Measurements from ENCODE around the gene PLEKHM1. TPM values are rescaled to one million over a fixed set of nuclear protein-coding genes. Genes with fewer than 3 reads are reported as not detected.

The PLEKHM1 gene
- total and polyA plus RNA-seq, 12 donors = 10.1 to 152 (median 51.6) TPM

DNA sequence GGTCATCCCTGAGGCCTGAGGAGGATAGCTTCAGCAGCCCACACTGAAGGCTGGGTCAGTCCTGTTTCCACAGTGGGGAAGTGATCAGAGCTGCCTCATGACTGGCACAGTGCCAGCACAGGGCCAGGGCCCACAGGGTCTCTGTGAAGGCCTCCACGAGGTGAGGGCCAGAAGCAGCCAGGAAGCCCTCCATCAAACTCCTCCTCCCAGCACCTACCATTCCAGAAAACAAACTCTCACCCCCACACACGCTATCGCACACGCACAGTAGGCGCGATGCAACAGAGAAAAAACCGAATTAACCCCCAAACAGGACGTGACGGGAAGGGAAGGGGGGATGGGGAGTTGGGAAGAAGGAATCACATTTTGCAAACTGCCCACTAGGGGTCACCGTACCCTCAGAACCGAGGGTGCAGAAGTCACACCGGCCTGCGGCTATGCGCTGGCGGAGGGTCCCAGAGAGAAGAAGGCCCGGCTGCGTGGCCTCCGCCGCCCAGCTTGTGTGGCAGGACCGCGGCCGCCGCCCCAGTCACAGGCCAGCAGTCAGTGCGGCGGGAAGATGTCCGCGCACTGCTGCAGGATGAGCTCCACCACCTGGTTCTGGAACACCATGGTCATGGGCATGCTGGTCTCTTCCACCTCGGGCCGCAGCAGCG, 95.5 kb downstream of the PLEKHM1 start:
- WGBS, 4 donors = 12 to 18% (median 14%) methylated on average over 9 to 30 of the region's 30 CpGs
- no peak overlapping the region for H3K27ac ChIP-seq
- intact Hi-C loops (cut with DNase I) = loop anchor here in 1 of 2 donors (10.0 kb wide), 1 partner anchor 440 kb away; no protein-coding TSS in a partner anchor
- no peaks in the 10 kb centered on the region for H3K36me3 ChIP-seq (replicated peaks in 1 of 2)
- DNase-seq = peak; percentile 65 to 85 (median 74)
- H3K27me3 ChIP-seq = no peaks in the 10 kb centered on the region
- H3K4me3 ChIP-seq = no peak overlapping the region
- peaks cover 0 to 10% of the 10 kb centered on the region in 2 donors for H3K4me1 ChIP-seq (replicated peaks in 1 of 2)
- TF ChIP-seq, protein P1, sequence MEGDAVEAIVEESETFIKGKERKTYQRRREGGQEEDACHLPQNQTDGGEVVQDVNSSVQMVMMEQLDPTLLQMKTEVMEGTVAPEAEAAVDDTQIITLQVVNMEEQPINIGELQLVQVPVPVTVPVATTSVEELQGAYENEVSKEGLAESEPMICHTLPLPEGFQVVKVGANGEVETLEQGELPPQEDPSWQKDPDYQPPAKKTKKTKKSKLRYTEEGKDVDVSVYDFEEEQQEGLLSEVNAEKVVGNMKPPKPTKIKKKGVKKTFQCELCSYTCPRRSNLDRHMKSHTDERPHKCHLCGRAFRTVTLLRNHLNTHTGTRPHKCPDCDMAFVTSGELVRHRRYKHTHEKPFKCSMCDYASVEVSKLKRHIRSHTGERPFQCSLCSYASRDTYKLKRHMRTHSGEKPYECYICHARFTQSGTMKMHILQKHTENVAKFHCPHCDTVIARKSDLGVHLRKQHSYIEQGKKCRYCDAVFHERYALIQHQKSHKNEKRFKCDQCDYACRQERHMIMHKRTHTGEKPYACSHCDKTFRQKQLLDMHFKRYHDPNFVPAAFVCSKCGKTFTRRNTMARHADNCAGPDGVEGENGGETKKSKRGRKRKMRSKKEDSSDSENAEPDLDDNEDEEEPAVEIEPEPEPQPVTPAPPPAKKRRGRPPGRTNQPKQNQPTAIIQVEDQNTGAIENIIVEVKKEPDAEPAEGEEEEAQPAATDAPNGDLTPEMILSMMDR (IDR thresholded peaks at IDR 0.05) = peak; percentile 61 to 80 (median 73)
- no peak for TF ChIP-seq POLR2A (IDR thresholded peaks at IDR 0.05)
- H3K9me3 ChIP-seq (replicated peaks in 1 of 3) = no peaks in the 10 kb centered on the region

DNA sequence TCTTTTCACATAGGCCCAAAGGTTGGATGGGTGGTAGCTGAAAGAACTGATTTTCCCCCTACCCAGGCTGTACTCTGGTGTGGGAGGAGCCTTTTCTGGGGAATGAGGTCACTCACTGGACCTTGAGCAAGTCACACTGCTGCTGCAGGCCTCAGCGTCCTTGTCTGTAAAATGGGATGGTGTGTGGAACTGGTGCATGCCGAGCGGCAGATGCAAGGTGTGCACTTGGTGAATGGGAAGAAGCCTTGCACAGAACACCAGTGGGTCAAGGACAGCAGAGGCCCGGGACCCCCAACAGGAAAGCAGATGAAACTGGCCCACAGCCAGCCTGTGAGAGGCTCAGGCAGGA, 96.0 kb downstream of the PLEKHM1 start:
- WGBS, 4 donors = 59 to 76% (median 73%) methylated on average over 4 of the region's 4 CpGs
- no peaks in the 10 kb centered on the region for H3K27me3 ChIP-seq
- intact Hi-C loops (cut with DNase I) = loop anchor here in 1 of 2 donors (10.0 kb wide), 1 partner anchor 440 kb away; no protein-coding TSS in a partner anchor

DNA sequence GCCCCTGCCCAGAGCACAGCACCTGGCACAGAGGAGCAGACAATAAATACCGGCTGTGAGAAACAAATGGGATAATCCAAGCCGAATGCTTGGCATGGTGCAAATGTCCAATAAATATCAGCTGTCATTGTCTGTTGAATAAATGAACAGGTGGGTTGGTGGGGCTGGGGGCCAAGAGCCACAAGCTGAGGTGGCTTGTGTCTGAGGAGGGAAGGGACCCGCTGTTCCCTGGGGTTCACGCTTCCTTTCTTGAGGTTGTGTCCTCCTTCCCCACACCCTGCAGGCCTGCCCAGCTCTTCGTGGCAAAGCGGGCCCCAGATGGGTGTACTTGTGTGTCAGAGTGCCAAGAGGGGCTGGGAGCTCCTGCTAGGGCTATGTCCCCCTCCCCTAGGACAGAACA, 96.4 kb downstream of the PLEKHM1 start:
- intact Hi-C loops (cut with DNase I) = loop anchor here in 1 of 2 donors (10.0 kb wide), 1 partner anchor 441 kb away; no protein-coding TSS in a partner anchor
- WGBS, 4 donors = 65 to 90% (median 80%) methylated on average over 2 to 6 of the region's 6 CpGs

More for the DNA sequence above, 96.0 kb downstream of the PLEKHM1 start:
- Histone ChIP-seq H3K4me1 (replicated peaks in 1 of 2) (peaks cover 0 to 10% of the 10 kb centered on the region in 2 donors), H3K27ac (no peak overlapping the region), H3K9me3 (replicated peaks in 1 of 3) (no peaks in the 10 kb centered on the region), H3K4me3 (no peak overlapping the region), H3K36me3 (replicated peaks in 1 of 2) (no peaks in the 10 kb centered on the region)
- no peak for TF ChIP-seq POLR2A (IDR thresholded peaks at IDR 0.05)
- TF ChIP-seq, protein P1 (IDR thresholded peaks at IDR 0.05) = no peak
- DNase-seq = no peak

DNA sequence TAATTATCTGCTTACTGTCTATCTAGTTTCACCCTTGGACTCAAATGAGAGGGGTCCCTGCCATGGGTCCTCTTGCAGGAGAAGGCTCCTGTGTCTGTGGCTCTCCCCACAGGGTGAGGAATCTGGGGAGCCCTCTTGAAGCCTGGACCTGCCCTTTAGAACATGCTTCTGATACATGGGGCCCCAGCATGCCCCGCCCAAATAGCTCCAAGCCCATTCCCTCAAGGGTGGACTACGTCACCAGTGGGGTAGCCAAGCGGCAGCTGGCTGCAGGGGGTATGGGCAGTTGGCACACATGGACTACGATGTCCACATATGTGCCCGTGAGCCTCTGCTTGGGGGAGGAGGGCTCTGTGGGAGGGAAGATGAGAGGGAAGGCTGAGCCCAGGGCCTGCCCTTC, 97.1 kb downstream of the PLEKHM1 start:
- Histone ChIP-seq H3K4me3 (no peak overlapping the region), H3K9me3 (replicated peaks in 1 of 3) (no peaks in the 10 kb centered on the region), H3K36me3 (replicated peaks in 1 of 2) (no peaks in the 10 kb centered on the region), H3K4me1 (replicated peaks in 1 of 2) (peaks cover 0 to 10% of the 10 kb centered on the region in 2 donors), H3K27me3 (no peaks in the 10 kb centered on the region), H3K27ac (no peak overlapping the region)
- intact Hi-C loops (cut with DNase I) = loop anchor here in 1 of 2 donors (10.0 kb wide), 1 partner anchor 441 kb away; no protein-coding TSS in a partner anchor
- TF ChIP-seq, protein P1 (IDR thresholded peaks at IDR 0.05) = no peak
- TF ChIP-seq POLR2A (IDR thresholded peaks at IDR 0.05) = no peak
- WGBS, 4 donors = 90 to 94% (median 93%) methylated on average over 4 to 5 of the region's 5 CpGs
- no peak for DNase-seq

More for the DNA sequence above, 96.4 kb downstream of the PLEKHM1 start:
- H3K36me3 ChIP-seq (replicated peaks in 1 of 2) = no peaks in the 10 kb centered on the region
- no peak overlapping the region for H3K27ac ChIP-seq
- DNase-seq = no peak
- no peaks in the 10 kb centered on the region for H3K9me3 ChIP-seq (replicated peaks in 1 of 3)
- H3K27me3 ChIP-seq = no peaks in the 10 kb centered on the region
- TF ChIP-seq POLR2A (IDR thresholded peaks at IDR 0.05) = no peak
- TF ChIP-seq, protein P1 (IDR thresholded peaks at IDR 0.05) = no peak
- peaks cover 0 to 10% of the 10 kb centered on the region in 2 donors for H3K4me1 ChIP-seq (replicated peaks in 1 of 2)
- no peak overlapping the region for H3K4me3 ChIP-seq
